ENCODE measurements around the gene ELMOD1.

ELMOD1 gene

DNA sequence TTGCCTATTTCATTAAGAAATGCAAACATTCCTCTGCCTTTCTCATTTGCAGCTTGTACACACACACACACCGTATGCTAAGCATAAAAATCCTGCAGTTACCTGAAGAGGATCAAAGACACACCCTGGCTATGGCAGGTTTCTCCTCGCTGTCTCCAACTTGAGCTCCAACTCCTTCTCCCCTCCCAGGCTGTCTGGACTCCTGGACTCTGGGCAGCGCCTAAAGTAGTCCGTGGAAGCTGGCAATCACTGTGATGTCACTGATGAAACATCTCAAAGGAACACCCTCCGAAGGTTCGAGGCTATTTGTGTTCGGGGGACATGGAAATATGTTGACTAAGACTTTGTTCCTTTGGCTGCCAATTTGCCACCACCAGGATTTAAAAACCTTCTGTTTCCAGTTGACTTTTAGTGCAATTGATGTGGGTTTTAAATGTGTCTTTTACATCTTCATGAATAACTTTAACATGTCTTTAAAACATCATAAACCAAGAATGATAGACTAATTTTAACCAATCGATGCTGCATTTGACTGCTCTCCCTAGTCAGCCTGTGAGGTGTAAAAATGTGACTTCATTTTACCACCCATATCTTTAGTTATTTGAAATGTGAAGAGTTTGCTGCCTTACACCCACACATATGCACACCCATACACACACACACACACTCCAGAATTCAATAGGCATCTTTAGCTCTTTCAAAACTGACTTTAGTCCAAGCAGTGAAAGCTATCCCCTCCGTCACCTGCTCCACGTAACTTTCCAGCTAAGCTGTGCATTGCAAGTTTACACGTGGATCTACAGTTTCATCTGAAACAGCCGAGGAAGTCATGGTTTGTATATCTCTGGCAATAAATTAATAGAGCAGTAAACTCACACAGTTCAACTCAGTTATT lies 121.2 kb downstream of the ELMOD1 start, which contains the start of gene SLN:
SLN (minus strand) TSS at position 196 of the 895 bp plus-strand sequence.
- DNase-seq (ENCODE audit: low read depth), result no peak
- TF ChIP-seq, protein P1, sequence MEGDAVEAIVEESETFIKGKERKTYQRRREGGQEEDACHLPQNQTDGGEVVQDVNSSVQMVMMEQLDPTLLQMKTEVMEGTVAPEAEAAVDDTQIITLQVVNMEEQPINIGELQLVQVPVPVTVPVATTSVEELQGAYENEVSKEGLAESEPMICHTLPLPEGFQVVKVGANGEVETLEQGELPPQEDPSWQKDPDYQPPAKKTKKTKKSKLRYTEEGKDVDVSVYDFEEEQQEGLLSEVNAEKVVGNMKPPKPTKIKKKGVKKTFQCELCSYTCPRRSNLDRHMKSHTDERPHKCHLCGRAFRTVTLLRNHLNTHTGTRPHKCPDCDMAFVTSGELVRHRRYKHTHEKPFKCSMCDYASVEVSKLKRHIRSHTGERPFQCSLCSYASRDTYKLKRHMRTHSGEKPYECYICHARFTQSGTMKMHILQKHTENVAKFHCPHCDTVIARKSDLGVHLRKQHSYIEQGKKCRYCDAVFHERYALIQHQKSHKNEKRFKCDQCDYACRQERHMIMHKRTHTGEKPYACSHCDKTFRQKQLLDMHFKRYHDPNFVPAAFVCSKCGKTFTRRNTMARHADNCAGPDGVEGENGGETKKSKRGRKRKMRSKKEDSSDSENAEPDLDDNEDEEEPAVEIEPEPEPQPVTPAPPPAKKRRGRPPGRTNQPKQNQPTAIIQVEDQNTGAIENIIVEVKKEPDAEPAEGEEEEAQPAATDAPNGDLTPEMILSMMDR (IDR thresholded peaks at IDR 0.05; ENCODE audit: insufficient read depth, low read depth, low read length, missing control alignments), result no peak
- H3K4me3 ChIP-seq (ENCODE audit: low read depth, low read length), result no peak within 1 kb of the TSS

DNA sequence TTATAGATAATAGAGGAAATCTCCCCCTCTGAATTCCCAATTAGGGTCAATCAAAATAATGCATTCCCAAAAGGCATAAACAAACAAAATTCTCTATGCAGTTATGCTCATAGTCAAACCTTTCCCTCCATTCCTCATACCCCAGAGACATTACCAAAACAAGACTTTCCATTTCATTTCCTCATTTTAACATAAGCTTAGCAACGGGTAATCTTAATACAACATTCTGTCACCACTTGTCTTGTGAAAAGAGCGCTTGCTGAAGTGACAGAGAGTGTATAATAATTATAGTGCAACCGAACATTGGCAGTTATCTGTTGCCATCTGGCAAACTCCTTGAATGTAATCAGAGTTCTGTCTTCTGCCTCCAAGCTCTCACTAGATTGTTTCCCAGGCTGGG lies 122.1 kb downstream of the ELMOD1 start:
- TF ChIP-seq, protein P1 (IDR thresholded peaks at IDR 0.05; ENCODE audit: insufficient read depth, low read depth, low read length, missing control alignments), result no peak
- no peak for DNase-seq (ENCODE audit: low read depth)
- H3K4me3 ChIP-seq (ENCODE audit: low read depth, low read length), result no peak overlapping the region

Data from GM12865 (cell line).